Astrocyte (in vitro differentiated cells and primary cell): ENCODE measurements around the gene SPTAN1. TPM values are rescaled to one million over a fixed set of nuclear protein-coding genes. Genes with fewer than 3 reads are reported as not detected.

Source experiments
- DNase-seq: peaks from one replicate; pipeline ENCODE4 v3.0.0-alpha.2; 2010; ENCODE audit warnings: low read depth
- FAIRE-seq: peaks from 2 replicates; lab custom pipeline; 2011; peaks lifted over from hg19 to GRCh38; lab: Jason Lieb, UNC
- H2AFZ ChIP-seq: 2 replicates; pipeline ENCODE4 v1.6.0; 2012; ENCODE audit warnings: low read depth, low read length, inconsistent platforms
- H3K27ac ChIP-seq: 2 replicates; pipeline ENCODE4 v1.5.1; 2011; ENCODE audit warnings: low read depth, low read length, inconsistent platforms
- H3K27me3 ChIP-seq: 2 replicates; pipeline ENCODE4 v1.6.0; 2011; ENCODE audit warnings: low read length, inconsistent platforms; ENCODE audit not compliant: insufficient read depth
- H3K36me3 ChIP-seq: 2 replicates; pipeline ENCODE4 v1.5.1; 2011; ENCODE audit warnings: low read length, inconsistent platforms; ENCODE audit not compliant: insufficient read depth
- H3K4me1 ChIP-seq: 2 replicates; pipeline ENCODE4 v1.5.1; 2011; ENCODE audit warnings: low read length, inconsistent platforms; ENCODE audit not compliant: insufficient read depth
- H3K4me2 ChIP-seq: 2 replicates; pipeline ENCODE4 v1.6.0; 2012; ENCODE audit warnings: low read length, inconsistent platforms
- H3K4me3 ChIP-seq: 2 replicates; pipeline ENCODE4 v1.5.1; 2011; ENCODE audit warnings: low read depth, mild to moderate bottlenecking, low read length, inconsistent platforms; ENCODE audit not compliant: insufficient read depth
- H3K79me2 ChIP-seq: 2 replicates; pipeline ENCODE4 v1.6.0; 2012; ENCODE audit warnings: mild to moderate bottlenecking, low read length, inconsistent platforms; ENCODE audit not compliant: insufficient read depth
- H3K9ac ChIP-seq: 2 replicates; pipeline ENCODE4 v1.6.0; 2012; ENCODE audit warnings: mild to moderate bottlenecking, low read length, inconsistent platforms
- H3K9me3 ChIP-seq: 2 replicates; pipeline ENCODE4 v1.5.1; 2012; ENCODE audit warnings: low read depth, mild to moderate bottlenecking, low read length, inconsistent platforms; ENCODE audit not compliant: insufficient read depth
- H4K20me1 ChIP-seq: 2 replicates; pipeline ENCODE4 v1.6.0; 2012; ENCODE audit warnings: low read length, inconsistent platforms; ENCODE audit not compliant: insufficient read depth
- H3K27ac Mint-ChIP-seq: one replicate; pipeline ENCODE4 v1.8.0; 2021; ENCODE audit warnings: mild to moderate bottlenecking, mixed read lengths; ENCODE audit not compliant: unreplicated experiment
- H3K27me3 Mint-ChIP-seq: one replicate; pipeline ENCODE4 v1.8.0; 2021; ENCODE audit warnings: low read depth, mixed read lengths; ENCODE audit not compliant: unreplicated experiment
- H3K36me3 Mint-ChIP-seq: one replicate; pipeline ENCODE4 v1.8.0; 2021; ENCODE audit warnings: low read depth, mixed read lengths; ENCODE audit not compliant: unreplicated experiment
- H3K4me1 Mint-ChIP-seq: one replicate; pipeline ENCODE4 v1.8.0; 2021; ENCODE audit warnings: low read depth, mixed read lengths; ENCODE audit not compliant: unreplicated experiment
- H3K4me3 Mint-ChIP-seq: one replicate; pipeline ENCODE4 v1.8.0; 2021; ENCODE audit warnings: mild to moderate bottlenecking, moderate library complexity, mixed read lengths; ENCODE audit not compliant: unreplicated experiment
- H3K9me3 Mint-ChIP-seq: one replicate; pipeline ENCODE4 v1.8.0; 2021; ENCODE audit warnings: mild to moderate bottlenecking, mixed read lengths; ENCODE audit not compliant: unreplicated experiment
- CTCF ChIP-seq: IDR thresholded peaks from 2 replicates; pipeline ENCODE4 v1.5.1; 2011; ENCODE audit warnings: low read depth, mild to moderate bottlenecking, inconsistent platforms, low read length, moderate library complexity; ENCODE audit not compliant: insufficient read depth
- EZH2 ChIP-seq: IDR thresholded peaks from 2 replicates; pipeline ENCODE4 v1.6.1; 2012; ENCODE audit warnings: mild to moderate bottlenecking, low read length, inconsistent platforms; ENCODE audit not compliant: insufficient read depth
- total RNA-seq: library from RNA; stranded (reverse); gene quantifications from 2 replicates; pipeline ENCODE4 v1.2.1, GENCODE V29; 2021

The SPTAN1 gene
- total RNA-seq, 1 donor from 2014 or later, result 604 TPM

DNA sequence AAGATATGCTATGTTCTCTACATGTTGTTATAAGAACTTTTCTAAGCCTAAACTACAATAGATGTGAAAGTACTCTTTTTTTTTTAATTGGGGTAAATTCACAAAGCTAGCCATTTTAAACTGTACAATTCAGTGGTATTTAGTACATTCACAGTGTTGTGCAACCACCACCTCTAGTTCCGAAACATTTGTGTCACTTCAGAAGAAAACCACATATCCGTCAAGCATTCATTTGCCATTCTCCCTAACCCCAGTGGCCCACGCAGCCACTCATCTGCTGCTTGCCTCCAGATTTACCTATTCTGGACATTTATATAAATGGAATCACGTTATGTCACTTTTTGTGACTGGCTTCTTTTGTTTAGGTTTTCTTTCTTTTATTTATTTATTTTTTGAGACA lies 43.1 kb downstream of the SPTAN1 start:
- TF ChIP-seq EZH2 (no peak), CTCF (no peak)
- H3K79me2 ChIP-seq, result peaks cover 9% of the 10 kb centered on the region
- no peaks in the 10 kb centered on the region for H3K4me1 ChIP-seq
- no peak overlapping the region for H3K27ac Mint-ChIP-seq
- no peak overlapping the region for H3K4me3 ChIP-seq
- DNase-seq (no peak), FAIRE-seq (no peak)
- no peaks in the 10 kb centered on the region for H3K27me3 ChIP-seq
- H3K4me2 ChIP-seq, result no peak overlapping the region
- no peak overlapping the region for H3K4me3 Mint-ChIP-seq
- H3K9ac ChIP-seq, result no peak overlapping the region
- no peaks in the 10 kb centered on the region for H3K9me3 Mint-ChIP-seq
- peaks cover 48% of the 10 kb centered on the region for H4K20me1 ChIP-seq
- no peak overlapping the region for H2AFZ ChIP-seq
- H3K27ac ChIP-seq, result no peak overlapping the region
- peaks cover 74% of the 10 kb centered on the region for H3K36me3 ChIP-seq
- peaks cover 36% of the 10 kb centered on the region for H3K36me3 Mint-ChIP-seq
- H3K9me3 ChIP-seq, result no peaks in the 10 kb centered on the region
- H3K27me3 Mint-ChIP-seq, result no peaks in the 10 kb centered on the region
- no peaks in the 10 kb centered on the region for H3K4me1 Mint-ChIP-seq

DNA sequence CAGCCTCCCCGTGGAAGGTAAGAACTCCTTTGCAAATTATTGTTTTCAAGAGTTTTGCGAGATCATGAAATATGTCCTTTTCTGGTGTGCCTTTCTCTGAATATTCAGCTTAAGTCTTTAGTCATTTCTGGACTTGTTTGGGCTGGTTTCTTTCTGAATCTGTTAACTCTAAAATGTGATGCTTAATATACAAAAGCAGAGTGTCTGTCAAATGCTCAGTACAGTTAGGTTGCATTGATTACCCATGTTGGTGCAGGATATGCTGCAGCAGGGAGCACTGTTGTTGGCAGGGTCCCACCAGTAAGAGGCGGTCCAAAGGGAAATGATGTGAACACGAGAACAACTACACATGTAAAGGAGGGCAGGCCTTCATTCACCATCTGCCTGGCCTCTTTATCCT lies 47.7 kb downstream of the SPTAN1 start:
- FAIRE-seq (no peak), DNase-seq (no peak)
- Histone ChIP-seq H3K9me3 (no peaks in the 10 kb centered on the region), H3K27ac (no peak overlapping the region), H2AFZ (no peak overlapping the region), H3K4me3 (no peak overlapping the region), H3K9ac (no peak overlapping the region), H3K4me2 (no peak overlapping the region), H4K20me1 (peaks cover 43% of the 10 kb centered on the region), H3K4me1 (no peaks in the 10 kb centered on the region), H3K79me2 (peaks cover 3% of the 10 kb centered on the region), H3K27me3 (no peaks in the 10 kb centered on the region), H3K36me3 (peaks cover 68% of the 10 kb centered on the region)
- H3K9me3 Mint-ChIP-seq, result no peaks in the 10 kb centered on the region
- TF ChIP-seq CTCF, result no peak
- TF ChIP-seq EZH2, result no peak
- H3K36me3 Mint-ChIP-seq, result peaks cover 22% of the 10 kb centered on the region
- no peaks in the 10 kb centered on the region for H3K4me1 Mint-ChIP-seq
- H3K27ac Mint-ChIP-seq, result no peak overlapping the region
- H3K27me3 Mint-ChIP-seq, result no peaks in the 10 kb centered on the region
- no peak overlapping the region for H3K4me3 Mint-ChIP-seq

GRCh38 chr9:128603697-128604096 lies 51.3 kb downstream of the SPTAN1 start:
- Histone ChIP-seq H3K36me3 (peaks cover 76% of the 10 kb centered on the region), H3K27ac (no peak overlapping the region), H3K4me2 (no peak overlapping the region), H4K20me1 (peaks cover 54% of the 10 kb centered on the region), H3K79me2 (peaks cover 3% of the 10 kb centered on the region), H3K27me3 (no peaks in the 10 kb centered on the region), H2AFZ (no peak overlapping the region), H3K9me3 (no peaks in the 10 kb centered on the region), H3K9ac (no peak overlapping the region), H3K4me1 (no peaks in the 10 kb centered on the region), H3K4me3 (no peak overlapping the region)
- Mint-ChIP-seq H3K27me3 (no peaks in the 10 kb centered on the region), H3K4me1 (no peaks in the 10 kb centered on the region), H3K4me3 (no peak overlapping the region), H3K27ac (no peak overlapping the region), H3K36me3 (peaks cover 21% of the 10 kb centered on the region), H3K9me3 (no peaks in the 10 kb centered on the region)
- no peak for TF ChIP-seq CTCF
- TF ChIP-seq EZH2, result no peak
- DNase-seq (no peak), FAIRE-seq (no peak)
